T-helper 17 cell (primary cell): ENCODE results near the gene SOCS7. TPM values are rescaled to one million over a fixed set of nuclear protein-coding genes. Genes with fewer than 3 reads are reported as not detected.
"Not testable (repeated sequence)": the region's sequence is repeated elsewhere in the genome, so short reads cannot be mapped to it uniquely, and the experiment has no call there.

Source experiments
- ATAC-seq: fragments of 150-1000 bp; cut with Tn5 transposase; 2 replicates; pipeline ENCODE4 v1.10.0; 2021; ENCODE audit warnings: mild to moderate bottlenecking, moderate library complexity
- DNase-seq, 3 donors: peaks; one replicate each; pipeline versions ENCODE4 v3.0.0 to v3.0.0-alpha.2; 2020 to 2021
- H3K9me3 ChIP-seq: one replicate; pipeline ENCODE4 v1.7.0; 2013; ENCODE audit warnings: low read length, mild to moderate bottlenecking; ENCODE audit not compliant: control insufficient read depth, poor library complexity, severe bottlenecking
- H3K27ac Mint-ChIP-seq: one replicate; pipeline ENCODE4 v1.8.0; 2022; ENCODE audit warnings: mild to moderate bottlenecking, moderate library complexity, mixed read lengths
- H3K27me3 Mint-ChIP-seq: one replicate; pipeline ENCODE4 v1.8.0; 2022; ENCODE audit warnings: mixed read lengths
- H3K36me3 Mint-ChIP-seq: one replicate; pipeline ENCODE4 v1.8.0; 2022; ENCODE audit warnings: low read depth, mixed read lengths
- H3K4me1 Mint-ChIP-seq: one replicate; pipeline ENCODE4 v1.8.0; 2022; ENCODE audit warnings: mild to moderate bottlenecking, mixed read lengths
- H3K4me3 Mint-ChIP-seq: one replicate; pipeline ENCODE4 v1.8.0; 2022; ENCODE audit warnings: mild to moderate bottlenecking, moderate library complexity, mixed read lengths
- total RNA-seq, 4 donors: library from RNA in 2 of 4; stranded (reverse) in 2 of 4; gene quantifications; one replicate each; pipeline ENCODE4 v1.2.3 and lab custom pipeline; 2022 to 2026

Gene SOCS7
- total RNA-seq, 2 donors from 2014 or later, result 15.5 to 18.7 TPM

GRCh38 chr17:38436386-38436785 is 84.7 kb downstream of the SOCS7 start:
- Mint-ChIP-seq H3K27ac (no peak overlapping the region), H3K4me1 (no peaks in the 10 kb centered on the region), H3K36me3 (no peaks in the 10 kb centered on the region), H3K4me3 (no peak overlapping the region), H3K27me3 (no peaks in the 10 kb centered on the region)
- ATAC-seq, result no peak
- no peak for DNase-seq
- H3K9me3 ChIP-seq, result no peaks in the 10 kb centered on the region

GRCh38 chr17:38437313-38437712 is 85.7 kb downstream of the SOCS7 start:
- H3K27me3 Mint-ChIP-seq, H3K36me3 Mint-ChIP-seq, ATAC-seq, DNase-seq, H3K9me3 ChIP-seq, H3K27ac Mint-ChIP-seq, H3K4me3 Mint-ChIP-seq, H3K4me1 Mint-ChIP-seq: not testable (repeated sequence)

- no peaks in the 10 kb centered on the region for H3K9me3 ChIP-seq
- no peak overlapping the region for H3K27ac Mint-ChIP-seq
- DNase-seq (no peak), ATAC-seq (no peak)
- H3K4me3 Mint-ChIP-seq, result no peak overlapping the region
- no peaks in the 10 kb centered on the region for H3K36me3 Mint-ChIP-seq
- H3K4me1 Mint-ChIP-seq, result peaks cover 3% of the 10 kb centered on the region
- peaks cover 12% of the 10 kb centered on the region for H3K27me3 Mint-ChIP-seq
These were observed 87.8 kb downstream of the SOCS7 start for GRCh38 chr17:38439436-38439835.

- Mint-ChIP-seq H3K27ac (no peak overlapping the region), H3K4me3 (no peak overlapping the region), H3K36me3 (no peaks in the 10 kb centered on the region), H3K4me1 (peaks cover 3% of the 10 kb centered on the region), H3K27me3 (peaks cover 13% of the 10 kb centered on the region)
- ATAC-seq, result no peak
- no peak for DNase-seq
- H3K9me3 ChIP-seq, result no peaks in the 10 kb centered on the region
These were observed 89.2 kb downstream of the SOCS7 start for GRCh38 chr17:38440614-38441397.

- no peak overlapping the region for H3K27ac Mint-ChIP-seq
- no peak overlapping the region for H3K4me3 Mint-ChIP-seq
- no peak for ATAC-seq
- H3K36me3 Mint-ChIP-seq, result no peaks in the 10 kb centered on the region
- no peak for DNase-seq
- H3K9me3 ChIP-seq, result no peaks in the 10 kb centered on the region
- peaks cover 13% of the 10 kb centered on the region for H3K27me3 Mint-ChIP-seq
- peaks cover 3% of the 10 kb centered on the region for H3K4me1 Mint-ChIP-seq
These were observed 89.9 kb downstream of the SOCS7 start for GRCh38 chr17:38441429-38442061.

GRCh38 chr17:38442548-38442947 is 90.9 kb downstream of the SOCS7 start:
- peaks cover 3% of the 10 kb centered on the region for H3K4me1 Mint-ChIP-seq
- H3K27ac Mint-ChIP-seq, result no peak overlapping the region
- H3K4me3 Mint-ChIP-seq, result no peak overlapping the region
- H3K9me3 ChIP-seq, result no peaks in the 10 kb centered on the region
- ATAC-seq (no peak), DNase-seq (no peak)
- peaks cover 13% of the 10 kb centered on the region for H3K27me3 Mint-ChIP-seq
- no peaks in the 10 kb centered on the region for H3K36me3 Mint-ChIP-seq

GRCh38 chr17:38443356-38444031 is 91.8 kb downstream of the SOCS7 start:
- Mint-ChIP-seq H3K4me3 (no peak overlapping the region), H3K4me1 (peaks cover 3% of the 10 kb centered on the region), H3K27ac (no peak overlapping the region), H3K36me3 (no peaks in the 10 kb centered on the region), H3K27me3 (peaks cover 18% of the 10 kb centered on the region)
- no peak for ATAC-seq
- DNase-seq, result no peak
- no peaks in the 10 kb centered on the region for H3K9me3 ChIP-seq

GRCh38 chr17:38444151-38444550 is 92.5 kb downstream of the SOCS7 start:
- Mint-ChIP-seq H3K4me1 (peaks cover 3% of the 10 kb centered on the region), H3K4me3 (no peak overlapping the region), H3K27ac (no peak overlapping the region), H3K36me3 (no peaks in the 10 kb centered on the region), H3K27me3 (peaks cover 22% of the 10 kb centered on the region)
- H3K9me3 ChIP-seq, result no peaks in the 10 kb centered on the region
- ATAC-seq, result peak; percentile 78
- peak in 2 of 3 donors; percentile 25 to 26 for DNase-seq

- no peak for ATAC-seq
- no peak for DNase-seq
- no peak overlapping the region for H3K27ac Mint-ChIP-seq
These were observed 96.0 kb downstream of the SOCS7 start for GRCh38 chr17:38447502-38448085.

GRCh38 chr17:38448208-38448771 is 96.6 kb downstream of the SOCS7 start:
- Mint-ChIP-seq H3K4me3 (no peak overlapping the region), H3K27me3 (peaks cover 49% of the 10 kb centered on the region), H3K27ac (no peak overlapping the region), H3K4me1 (peaks cover 12% of the 10 kb centered on the region), H3K36me3 (peaks cover 10% of the 10 kb centered on the region)
- no peak for ATAC-seq
- DNase-seq, result no peak
- H3K9me3 ChIP-seq, result no peaks in the 10 kb centered on the region

More at GRCh38 chr17:38447502-38448085, 96.0 kb downstream of the SOCS7 start:
- H3K4me1 Mint-ChIP-seq, result peaks cover 6% of the 10 kb centered on the region
- H3K36me3 Mint-ChIP-seq, result peaks cover 4% of the 10 kb centered on the region
- H3K9me3 ChIP-seq, result no peaks in the 10 kb centered on the region
- H3K4me3 Mint-ChIP-seq, result no peak overlapping the region
- peaks cover 44% of the 10 kb centered on the region for H3K27me3 Mint-ChIP-seq

- peaks cover 11% of the 10 kb centered on the region for H3K4me1 Mint-ChIP-seq
- no peak overlapping the region for H3K27ac Mint-ChIP-seq
- no peaks in the 10 kb centered on the region for H3K9me3 ChIP-seq
- peaks cover 11% of the 10 kb centered on the region for H3K36me3 Mint-ChIP-seq
- peaks cover 47% of the 10 kb centered on the region for H3K27me3 Mint-ChIP-seq
- DNase-seq (no peak), ATAC-seq (no peak)
- no peak overlapping the region for H3K4me3 Mint-ChIP-seq
These were observed 97.7 kb downstream of the SOCS7 start for GRCh38 chr17:38449364-38449763.

- H3K27me3 Mint-ChIP-seq, result peaks cover 54% of the 10 kb centered on the region
- no peak for ATAC-seq
These were observed 98.9 kb downstream of the SOCS7 start for GRCh38 chr17:38450557-38451029.

More at GRCh38 chr17:38450557-38451029, 98.9 kb downstream of the SOCS7 start:
- Mint-ChIP-seq H3K4me3 (no peak overlapping the region), H3K36me3 (peaks cover 11% of the 10 kb centered on the region), H3K27ac (no peak overlapping the region), H3K4me1 (peaks cover 17% of the 10 kb centered on the region)
- DNase-seq, result no peak
- no peaks in the 10 kb centered on the region for H3K9me3 ChIP-seq
